Mucosa of descending colon (tissue), 3 donors: ENCODE measurements around the gene TBL1X. TPM values are rescaled to one million over a fixed set of nuclear protein-coding genes. Genes with fewer than 3 reads are reported as not detected.
A peak's percentile ranks its signal among the peaks of the same experiment; 100 is the strongest.

Experiments
- ATAC-seq: fragments of 200-7000 bp; cut with Tn5 transposase; one replicate; pipeline ENCODE4 v1.9.1; 2020; ENCODE audit warnings: mild to moderate bottlenecking, moderate library complexity
- DNase-seq, 3 donors: peaks; one replicate each; pipeline ENCODE4 v3.0.0-alpha.2; 2020
- H3K36me3 ChIP-seq: fragments of 200-600 bp; one replicate; pipeline ENCODE4 v1.8.0; 2021; ENCODE audit warnings: low read depth, mild to moderate bottlenecking
- H3K4me1 ChIP-seq: fragments of 200-600 bp; one replicate; pipeline ENCODE4 v1.8.0; 2021; ENCODE audit warnings: low read depth, mild to moderate bottlenecking
- H3K4me3 ChIP-seq: fragments of 200-600 bp; one replicate; pipeline ENCODE4 v1.8.0; 2021; ENCODE audit warnings: mild to moderate bottlenecking
- H3K9me3 ChIP-seq: fragments of 200-600 bp; one replicate; pipeline ENCODE4 v1.8.0; 2021; ENCODE audit warnings: mild to moderate bottlenecking
- CTCF ChIP-seq: fragments of 200-600 bp; IDR thresholded peaks from one replicate; pipeline ENCODE4 v1.8.0; 2022; ENCODE audit warnings: antibody characterized with exemption, mild to moderate bottlenecking
- intact Hi-C, 2 donors: fragments of 100-400 bp; cut with DNase I in 1 of 2; cut with micrococcal nuclease in 1 of 2; formaldehyde crosslinking; loops; one replicate each; pipeline versions ENCODE4 v1.11.0 to v1.11.1; 2022; cut with DNase I, micrococcal nuclease
- total RNA-seq, 3 donors: library from RNA; stranded (reverse); fragmentation: NEBNext Ultra II Directional in 2 of 3; extraction: Animal tissue kit (Norgen Biotek cat#: 25700) in 2 of 3; gene quantifications; one replicate each; pipeline versions ENCODE4 v1.2.1 to v1.2.4, GENCODE V29; 2021 to 2023
- donor health status: DM: no; HTN: no; CAD: no; lungs with moderate emphysema.
- donor health status: DM: no; HTN: no; CAD: no.
- donor health status: DM: no; HTN: yes; CAD: no.

The TBL1X gene
- total RNA-seq, 3 donors from 2014 or later = 12.1 to 26.6 (median 16.3) TPM

- Histone ChIP-seq H3K36me3 (no peaks in the 10 kb centered on the region), H3K9me3 (no peaks in the 10 kb centered on the region), H3K4me3 (no peak overlapping the region), H3K4me1 (no peaks in the 10 kb centered on the region)
- intact Hi-C loops = no loop called here
- no peak for TF ChIP-seq CTCF
- ATAC-seq (no peak), DNase-seq (no peak)
Measured at GRCh38 chrX:9597361-9598035, 132.6 kb downstream of the TBL1X start.

- ATAC-seq (no peak), DNase-seq (no peak)
- intact Hi-C loops = no loop called here
- H3K4me1 ChIP-seq = no peaks in the 10 kb centered on the region
- TF ChIP-seq CTCF = no peak
- H3K4me3 ChIP-seq = no peak overlapping the region
- no peaks in the 10 kb centered on the region for H3K9me3 ChIP-seq
- no peaks in the 10 kb centered on the region for H3K36me3 ChIP-seq
Measured at GRCh38 chrX:9598344-9598743, 133.5 kb downstream of the TBL1X start.

- intact Hi-C loops = no loop called here
- TF ChIP-seq CTCF = no peak
- no peak overlapping the region for H3K4me3 ChIP-seq
- H3K9me3 ChIP-seq = no peaks in the 10 kb centered on the region
- peak in 1 of 3 donors; percentile 12 for DNase-seq
- no peaks in the 10 kb centered on the region for H3K36me3 ChIP-seq
- no peak for ATAC-seq
- H3K4me1 ChIP-seq = no peaks in the 10 kb centered on the region
Measured at GRCh38 chrX:9604111-9604907, 139.5 kb downstream of the TBL1X start.

- Histone ChIP-seq H3K36me3 (no peaks in the 10 kb centered on the region), H3K4me1 (no peaks in the 10 kb centered on the region), H3K9me3 (no peaks in the 10 kb centered on the region), H3K4me3 (no peak overlapping the region)
- no peak for ATAC-seq
- TF ChIP-seq CTCF = no peak
- intact Hi-C loops = no loop called here
- DNase-seq = no peak
Measured at GRCh38 chrX:9604908-9605306, 140.0 kb downstream of the TBL1X start.

- TF ChIP-seq CTCF = no peak
- DNase-seq = no peak
- no peak for ATAC-seq
Measured at GRCh38 chrX:9605484-9605883, 140.6 kb downstream of the TBL1X start.

More at GRCh38 chrX:9605484-9605883, 140.6 kb downstream of the TBL1X start:
- intact Hi-C loops = no loop called here
- Histone ChIP-seq H3K4me1 (no peaks in the 10 kb centered on the region), H3K9me3 (no peaks in the 10 kb centered on the region), H3K4me3 (no peak overlapping the region), H3K36me3 (no peaks in the 10 kb centered on the region)
